SK-N-MC (cell line): ENCODE data around the gene TNIK.

Source experiments
- EZH2 ChIP-seq: fragments of 200-600 bp; sonication (generic); IDR thresholded peaks from one replicate; pipeline ENCODE4 v1.6.1; 2017; ENCODE audit warnings: antibody characterized with exemption
- FOXP2 ChIP-seq: optimal IDR thresholded peaks from 2 replicates; pipeline ENCODE3; 2011; ENCODE audit warnings: mild to moderate bottlenecking, moderate library complexity; ENCODE audit not compliant: insufficient read depth; ENCODE audit errors: extremely low read length, control extremely low read depth
- POLR2AphosphoS5 ChIP-seq: IDR thresholded peaks from 2 replicates; pipeline ENCODE4 v1.6.1; 2012; ENCODE audit warnings: mild to moderate bottlenecking, low read depth, low read length, borderline replicate concordance

DNA sequence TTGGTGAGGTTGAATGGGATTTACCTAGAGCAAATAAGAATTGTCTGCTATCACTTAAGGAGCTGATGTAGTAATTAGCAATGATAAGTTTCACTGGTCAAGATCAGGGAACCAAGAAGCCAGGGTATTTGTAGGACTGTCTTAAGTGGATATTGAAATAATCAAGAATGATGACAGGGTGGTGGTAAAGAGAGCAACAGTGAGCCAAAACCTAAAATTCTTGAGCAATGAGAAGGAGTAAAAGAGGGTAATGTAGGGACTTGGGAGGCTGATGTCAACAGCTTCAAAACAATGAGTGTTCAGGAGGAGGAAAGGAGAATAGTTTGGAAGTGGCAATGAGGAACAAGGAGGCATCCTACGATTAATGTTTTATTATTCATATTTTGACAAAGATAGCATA lies 402.1 kb downstream of the TNIK start:
- TF ChIP-seq POLR2AphosphoS5 (no peak), EZH2 (no peak), FOXP2 (no peak)
